ENCODE data around the gene SOX14.

SOX14 gene

GRCh38 chr3:137803215-137803614, 39.1 kb downstream of the SOX14 start:
- H4K20me1 ChIP-seq (ENCODE audit: insufficient read depth, low read length) = no peaks in the 10 kb centered on the region
- H3K4me3 ChIP-seq (ENCODE audit: low read depth in 1 of 2, low read length in 2 of 2) = no peak overlapping the region
- no peaks in the 10 kb centered on the region for H3K9me3 ChIP-seq (ENCODE audit: insufficient read depth, low read length, severe bottlenecking)
- no peaks in the 10 kb centered on the region for H3K4me1 ChIP-seq (ENCODE audit: insufficient read depth, low read length)
- ATAC-seq (ENCODE audit: insufficient read depth, low read depth) = no peak
- H3K27me3 ChIP-seq (ENCODE audit: insufficient read depth, low read length, poor library complexity) = no peaks in the 10 kb centered on the region
- no peak overlapping the region for H2AFZ ChIP-seq (ENCODE audit: low read depth, low read length)
- no peak overlapping the region for H3K27ac ChIP-seq (ENCODE audit: low read length)
- TF ChIP-seq, protein P1, sequence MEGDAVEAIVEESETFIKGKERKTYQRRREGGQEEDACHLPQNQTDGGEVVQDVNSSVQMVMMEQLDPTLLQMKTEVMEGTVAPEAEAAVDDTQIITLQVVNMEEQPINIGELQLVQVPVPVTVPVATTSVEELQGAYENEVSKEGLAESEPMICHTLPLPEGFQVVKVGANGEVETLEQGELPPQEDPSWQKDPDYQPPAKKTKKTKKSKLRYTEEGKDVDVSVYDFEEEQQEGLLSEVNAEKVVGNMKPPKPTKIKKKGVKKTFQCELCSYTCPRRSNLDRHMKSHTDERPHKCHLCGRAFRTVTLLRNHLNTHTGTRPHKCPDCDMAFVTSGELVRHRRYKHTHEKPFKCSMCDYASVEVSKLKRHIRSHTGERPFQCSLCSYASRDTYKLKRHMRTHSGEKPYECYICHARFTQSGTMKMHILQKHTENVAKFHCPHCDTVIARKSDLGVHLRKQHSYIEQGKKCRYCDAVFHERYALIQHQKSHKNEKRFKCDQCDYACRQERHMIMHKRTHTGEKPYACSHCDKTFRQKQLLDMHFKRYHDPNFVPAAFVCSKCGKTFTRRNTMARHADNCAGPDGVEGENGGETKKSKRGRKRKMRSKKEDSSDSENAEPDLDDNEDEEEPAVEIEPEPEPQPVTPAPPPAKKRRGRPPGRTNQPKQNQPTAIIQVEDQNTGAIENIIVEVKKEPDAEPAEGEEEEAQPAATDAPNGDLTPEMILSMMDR (IDR thresholded peaks at IDR 0.05; ENCODE audit: borderline replicate concordance, extremely low read depth, low read length, poor library complexity, severe bottlenecking) = no peak
- TF ChIP-seq EZH2 (IDR thresholded peaks at IDR 0.05; ENCODE audit: borderline replicate concordance, low read depth, low read length, severe bottlenecking) = no peak
- H3K9ac ChIP-seq (ENCODE audit: low read depth, low read length) = no peak overlapping the region
- DNase-seq = no peak
- no peak overlapping the region for H3K4me2 ChIP-seq (ENCODE audit: insufficient read depth, low read length)
- H3K36me3 ChIP-seq (ENCODE audit: insufficient read depth, low read length) = no peaks in the 10 kb centered on the region
- H3K79me2 ChIP-seq (ENCODE audit: insufficient read depth, low read length) = no peaks in the 10 kb centered on the region

DNA sequence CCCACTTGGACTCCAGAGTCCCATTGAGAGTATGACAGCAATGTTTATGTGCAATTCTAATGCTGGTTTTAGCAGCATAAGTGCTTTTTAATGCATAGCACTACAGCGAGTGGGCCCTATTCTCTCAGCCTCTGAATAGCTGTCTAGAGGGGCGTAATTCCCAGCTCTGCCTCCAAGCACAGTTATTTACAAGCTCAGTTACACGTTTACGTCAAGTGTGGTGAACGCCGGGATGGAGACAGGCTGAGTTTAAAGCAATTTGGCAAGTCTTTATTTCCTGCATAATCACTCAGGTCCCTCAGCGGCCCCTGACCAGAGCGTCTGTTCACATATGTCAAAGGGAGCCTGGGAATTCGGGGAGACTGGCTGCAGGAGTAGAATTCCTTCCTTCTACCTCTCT, 43.9 kb downstream of the SOX14 start:
- Histone ChIP-seq H3K4me3 (ENCODE audit: low read depth in 1 of 2, low read length in 2 of 2) (no peak overlapping the region), H3K9ac (ENCODE audit: low read depth, low read length) (no peak overlapping the region), H3K79me2 (ENCODE audit: insufficient read depth, low read length) (no peaks in the 10 kb centered on the region), H4K20me1 (ENCODE audit: insufficient read depth, low read length) (no peaks in the 10 kb centered on the region), H3K4me1 (ENCODE audit: insufficient read depth, low read length) (no peaks in the 10 kb centered on the region), H2AFZ (ENCODE audit: low read depth, low read length) (no peak overlapping the region), H3K4me2 (ENCODE audit: insufficient read depth, low read length) (no peak overlapping the region), H3K27me3 (ENCODE audit: insufficient read depth, low read length, poor library complexity) (no peaks in the 10 kb centered on the region), H3K27ac (ENCODE audit: low read length) (no peak overlapping the region), H3K9me3 (ENCODE audit: insufficient read depth, low read length, severe bottlenecking) (no peaks in the 10 kb centered on the region), H3K36me3 (ENCODE audit: insufficient read depth, low read length) (no peaks in the 10 kb centered on the region)
- no peak for DNase-seq
- no peak for TF ChIP-seq EZH2 (IDR thresholded peaks at IDR 0.05; ENCODE audit: borderline replicate concordance, low read depth, low read length, severe bottlenecking)
- TF ChIP-seq, protein P1 (IDR thresholded peaks at IDR 0.05; ENCODE audit: borderline replicate concordance, extremely low read depth, low read length, poor library complexity, severe bottlenecking) = no peak
- no peak for ATAC-seq (ENCODE audit: insufficient read depth, low read depth)

DNA sequence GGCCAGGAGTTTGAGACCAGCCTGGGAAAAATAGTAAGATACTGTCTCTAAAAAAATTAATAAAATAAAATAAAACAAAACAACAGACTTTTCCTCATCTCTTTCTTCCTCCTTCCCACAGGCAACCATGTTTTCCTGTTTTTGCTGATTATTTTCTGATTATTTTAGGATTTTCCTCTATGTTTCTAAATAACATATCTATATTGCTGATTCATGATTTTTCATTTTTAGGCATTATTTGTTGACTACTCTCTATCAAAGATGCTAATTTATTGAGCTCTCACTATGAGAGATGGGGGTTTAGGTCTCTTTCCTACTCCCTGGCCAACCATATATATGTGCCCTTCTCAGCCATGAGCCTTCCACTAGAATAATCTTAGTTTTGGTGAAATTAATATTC, 45.4 kb downstream of the SOX14 start:
- Histone ChIP-seq H3K79me2 (ENCODE audit: insufficient read depth, low read length) (no peaks in the 10 kb centered on the region), H3K4me2 (ENCODE audit: insufficient read depth, low read length) (no peak overlapping the region), H3K9me3 (ENCODE audit: insufficient read depth, low read length, severe bottlenecking) (no peaks in the 10 kb centered on the region), H2AFZ (ENCODE audit: low read depth, low read length) (no peak overlapping the region), H3K36me3 (ENCODE audit: insufficient read depth, low read length) (no peaks in the 10 kb centered on the region), H4K20me1 (ENCODE audit: insufficient read depth, low read length) (no peaks in the 10 kb centered on the region), H3K27me3 (ENCODE audit: insufficient read depth, low read length, poor library complexity) (no peaks in the 10 kb centered on the region), H3K27ac (ENCODE audit: low read length) (no peak overlapping the region), H3K9ac (ENCODE audit: low read depth, low read length) (no peak overlapping the region), H3K4me1 (ENCODE audit: insufficient read depth, low read length) (no peaks in the 10 kb centered on the region), H3K4me3 (ENCODE audit: low read depth in 1 of 2, low read length in 2 of 2) (no peak overlapping the region)
- ATAC-seq (ENCODE audit: insufficient read depth, low read depth) (no peak), DNase-seq (no peak)
- TF ChIP-seq, protein P1 (IDR thresholded peaks at IDR 0.05; ENCODE audit: borderline replicate concordance, extremely low read depth, low read length, poor library complexity, severe bottlenecking) = no peak
- TF ChIP-seq EZH2 (IDR thresholded peaks at IDR 0.05; ENCODE audit: borderline replicate concordance, low read depth, low read length, severe bottlenecking) = no peak

DNA sequence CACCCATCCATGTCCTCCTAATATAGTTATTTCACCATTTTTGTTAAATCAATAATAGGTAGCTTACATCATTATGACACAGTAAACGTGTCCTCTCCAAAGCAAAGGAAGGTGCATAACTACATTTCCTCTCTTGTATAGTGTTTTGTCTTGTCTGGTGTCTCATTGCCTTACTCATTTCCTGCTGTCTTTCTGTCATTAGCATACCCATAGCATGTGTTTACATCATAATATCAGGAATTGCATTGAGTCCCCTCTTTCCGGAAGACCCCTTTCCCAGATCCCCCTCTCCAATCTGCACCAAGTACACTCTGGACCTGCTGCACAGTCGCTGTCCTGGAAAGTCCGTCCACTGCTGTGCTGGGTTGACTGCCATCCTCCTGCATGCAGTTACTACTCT, 47.9 kb downstream of the SOX14 start:
- no peak for TF ChIP-seq EZH2 (IDR thresholded peaks at IDR 0.05; ENCODE audit: borderline replicate concordance, low read depth, low read length, severe bottlenecking)
- TF ChIP-seq, protein P1 (IDR thresholded peaks at IDR 0.05; ENCODE audit: borderline replicate concordance, extremely low read depth, low read length, poor library complexity, severe bottlenecking) = no peak
- no peak overlapping the region for H3K9ac ChIP-seq (ENCODE audit: low read depth, low read length)
- H3K79me2 ChIP-seq (ENCODE audit: insufficient read depth, low read length) = no peaks in the 10 kb centered on the region
- H3K27ac ChIP-seq (ENCODE audit: low read length) = no peak overlapping the region
- no peak overlapping the region for H3K4me2 ChIP-seq (ENCODE audit: insufficient read depth, low read length)
- ATAC-seq (ENCODE audit: insufficient read depth, low read depth) = no peak
- H3K4me1 ChIP-seq (ENCODE audit: insufficient read depth, low read length) = no peaks in the 10 kb centered on the region
- no peak overlapping the region for H3K4me3 ChIP-seq (ENCODE audit: low read depth in 1 of 2, low read length in 2 of 2)
- no peaks in the 10 kb centered on the region for H4K20me1 ChIP-seq (ENCODE audit: insufficient read depth, low read length)
- no peaks in the 10 kb centered on the region for H3K9me3 ChIP-seq (ENCODE audit: insufficient read depth, low read length, severe bottlenecking)
- no peak for DNase-seq
- no peaks in the 10 kb centered on the region for H3K27me3 ChIP-seq (ENCODE audit: insufficient read depth, low read length, poor library complexity)
- no peaks in the 10 kb centered on the region for H3K36me3 ChIP-seq (ENCODE audit: insufficient read depth, low read length)
- H2AFZ ChIP-seq (ENCODE audit: low read depth, low read length) = no peak overlapping the region
